ENCODE measurements around the gene MTIF2. TPM values are rescaled to one million over a fixed set of nuclear protein-coding genes. Genes with fewer than 3 reads are reported as not detected.
"Not testable (repeated sequence)": the region's sequence is repeated elsewhere in the genome, so short reads cannot be mapped to it uniquely, and the experiment has no call there.

The MTIF2 gene
- total RNA-seq, 1 donor from 2014 or later = 23.1 TPM

GRCh38 chr2:55277310-55277709 is 8.3 kb upstream of the MTIF2 start:
- no peaks in the 10 kb centered on the region for H3K27me3 Mint-ChIP-seq (ENCODE audit: low read depth, unreplicated experiment)
- no peak overlapping the region for H3K4me2 ChIP-seq (ENCODE audit: low read length)
- no peak overlapping the region for H3K27ac Mint-ChIP-seq (ENCODE audit: unreplicated experiment)
- no peaks in the 10 kb centered on the region for H3K9me3 ChIP-seq (ENCODE audit: insufficient read depth, low read depth, low read length)
- H3K27me3 ChIP-seq (ENCODE audit: insufficient read depth, low read length) = no peaks in the 10 kb centered on the region
- peaks cover under 1% of the 10 kb centered on the region for H3K79me2 ChIP-seq (ENCODE audit: insufficient read depth, low read length)
- TF ChIP-seq EZH2 (IDR thresholded peaks at IDR 0.05; ENCODE audit: insufficient read depth, low read length) (no peak), CTCF (IDR thresholded peaks at IDR 0.05; ENCODE audit: insufficient read depth, low read depth, low read length) (no peak)
- H3K36me3 Mint-ChIP-seq (ENCODE audit: low read depth, unreplicated experiment) = no peaks in the 10 kb centered on the region
- no peak overlapping the region for H3K27ac ChIP-seq (ENCODE audit: low read depth, low read length)
- no peaks in the 10 kb centered on the region for H4K20me1 ChIP-seq (ENCODE audit: insufficient read depth, low read length)
- no peak overlapping the region for H2AFZ ChIP-seq (ENCODE audit: low read depth, low read length)
- no peak overlapping the region for H3K4me3 Mint-ChIP-seq (ENCODE audit: unreplicated experiment)
- no peak for DNase-seq (ENCODE audit: low read depth)
- no peaks in the 10 kb centered on the region for H3K9me3 Mint-ChIP-seq (ENCODE audit: unreplicated experiment)
- no peak for FAIRE-seq
- peaks cover 13% of the 10 kb centered on the region for H3K4me1 Mint-ChIP-seq (ENCODE audit: low read depth, unreplicated experiment)
- peaks cover 4% of the 10 kb centered on the region for H3K4me1 ChIP-seq (ENCODE audit: insufficient read depth, low read length)
- no peak overlapping the region for H3K9ac ChIP-seq (ENCODE audit: low read length)
- H3K4me3 ChIP-seq (ENCODE audit: insufficient read depth, low read depth, low read length) = no peak overlapping the region
- no peaks in the 10 kb centered on the region for H3K36me3 ChIP-seq (ENCODE audit: insufficient read depth, low read length)

- not testable (repeated sequence) for H3K27ac Mint-ChIP-seq (ENCODE audit: unreplicated experiment); H3K36me3 ChIP-seq (ENCODE audit: insufficient read depth, low read length); H3K9ac ChIP-seq (ENCODE audit: low read length); H3K9me3 ChIP-seq (ENCODE audit: insufficient read depth, low read depth, low read length); H3K4me3 Mint-ChIP-seq (ENCODE audit: unreplicated experiment); H3K27ac ChIP-seq (ENCODE audit: low read depth, low read length); H3K36me3 Mint-ChIP-seq (ENCODE audit: low read depth, unreplicated experiment); H3K4me1 ChIP-seq (ENCODE audit: insufficient read depth, low read length); H3K4me1 Mint-ChIP-seq (ENCODE audit: low read depth, unreplicated experiment); H4K20me1 ChIP-seq (ENCODE audit: insufficient read depth, low read length); H3K79me2 ChIP-seq (ENCODE audit: insufficient read depth, low read length); H2AFZ ChIP-seq (ENCODE audit: low read depth, low read length); H3K27me3 Mint-ChIP-seq (ENCODE audit: low read depth, unreplicated experiment); H3K27me3 ChIP-seq (ENCODE audit: insufficient read depth, low read length); H3K4me3 ChIP-seq (ENCODE audit: insufficient read depth, low read depth, low read length); DNase-seq (ENCODE audit: low read depth); H3K4me2 ChIP-seq (ENCODE audit: low read length); H3K9me3 Mint-ChIP-seq (ENCODE audit: unreplicated experiment); FAIRE-seq
Measured at GRCh38 chr2:55274346-55274745, 5.3 kb upstream of the MTIF2 start.

- Histone ChIP-seq H3K27me3 (ENCODE audit: insufficient read depth, low read length) (no peaks in the 10 kb centered on the region), H3K79me2 (ENCODE audit: insufficient read depth, low read length) (peaks cover 11% of the 10 kb centered on the region), H3K27ac (ENCODE audit: low read depth, low read length) (peak overlapping the region; percentile 69), H3K4me2 (ENCODE audit: low read length) (peak overlapping the region; percentile 93), H3K4me1 (ENCODE audit: insufficient read depth, low read length) (peaks cover 11% of the 10 kb centered on the region), H3K4me3 (ENCODE audit: insufficient read depth, low read depth, low read length) (peak overlapping the region; percentile 99), H3K9ac (ENCODE audit: low read length) (peak overlapping the region; percentile 92), H2AFZ (ENCODE audit: low read depth, low read length) (peak overlapping the region; percentile 98), H3K9me3 (ENCODE audit: insufficient read depth, low read depth, low read length) (no peaks in the 10 kb centered on the region), H4K20me1 (ENCODE audit: insufficient read depth, low read length) (no peaks in the 10 kb centered on the region), H3K36me3 (ENCODE audit: insufficient read depth, low read length) (peaks cover 2% of the 10 kb centered on the region)
- no peak for DNase-seq (ENCODE audit: low read depth)
- H3K4me3 Mint-ChIP-seq (ENCODE audit: unreplicated experiment) = peak overlapping the region; percentile 95
- H3K36me3 Mint-ChIP-seq (ENCODE audit: low read depth, unreplicated experiment) = no peaks in the 10 kb centered on the region
- H3K9me3 Mint-ChIP-seq (ENCODE audit: unreplicated experiment) = no peaks in the 10 kb centered on the region
- no peak for FAIRE-seq
- peak overlapping the region; percentile 86 for H3K27ac Mint-ChIP-seq (ENCODE audit: unreplicated experiment)
- no peak for TF ChIP-seq CTCF (IDR thresholded peaks at IDR 0.05; ENCODE audit: insufficient read depth, low read depth, low read length)
- no peak for TF ChIP-seq EZH2 (IDR thresholded peaks at IDR 0.05; ENCODE audit: insufficient read depth, low read length)
- H3K4me1 Mint-ChIP-seq (ENCODE audit: low read depth, unreplicated experiment) = no peaks in the 10 kb centered on the region
- no peaks in the 10 kb centered on the region for H3K27me3 Mint-ChIP-seq (ENCODE audit: low read depth, unreplicated experiment)
Measured at GRCh38 chr2:55269645-55269990, 587 bp upstream of the MTIF2 start.
